ENCODE results near the gene NPC1. TPM values are rescaled to one million over a fixed set of nuclear protein-coding genes. Genes with fewer than 3 reads are reported as not detected.
"Not testable (repeated sequence)": the region's sequence is repeated elsewhere in the genome, so short reads cannot be mapped to it uniquely, and the experiment has no call there.

Gene NPC1
- total RNA-seq, 1 donor from 2014 or later = 16.0 TPM

DNA sequence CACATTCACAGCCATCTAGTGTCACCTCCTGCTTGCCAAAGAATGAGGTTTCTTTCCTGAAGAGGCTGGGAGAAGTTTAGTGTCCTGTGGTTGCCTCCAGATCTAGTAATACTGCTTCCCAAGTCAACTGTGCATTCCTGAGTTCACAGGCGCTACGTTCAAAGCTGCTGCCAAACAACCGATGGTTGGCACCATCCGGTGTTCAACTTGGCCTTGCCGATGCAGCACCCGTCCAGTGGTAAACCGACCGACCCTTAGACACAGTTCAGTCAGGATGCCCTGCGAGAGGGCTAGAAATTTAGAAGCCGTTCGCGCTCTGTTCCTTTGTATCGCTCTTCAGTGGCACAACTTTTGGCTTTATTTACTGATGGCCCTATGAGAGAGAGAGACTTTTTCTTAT, 54.4 kb downstream of the NPC1 start:
- intact Hi-C loops (cut with DNase I) = no loop called here
- no peak for DNase-seq (ENCODE audit: low spot score)

DNA sequence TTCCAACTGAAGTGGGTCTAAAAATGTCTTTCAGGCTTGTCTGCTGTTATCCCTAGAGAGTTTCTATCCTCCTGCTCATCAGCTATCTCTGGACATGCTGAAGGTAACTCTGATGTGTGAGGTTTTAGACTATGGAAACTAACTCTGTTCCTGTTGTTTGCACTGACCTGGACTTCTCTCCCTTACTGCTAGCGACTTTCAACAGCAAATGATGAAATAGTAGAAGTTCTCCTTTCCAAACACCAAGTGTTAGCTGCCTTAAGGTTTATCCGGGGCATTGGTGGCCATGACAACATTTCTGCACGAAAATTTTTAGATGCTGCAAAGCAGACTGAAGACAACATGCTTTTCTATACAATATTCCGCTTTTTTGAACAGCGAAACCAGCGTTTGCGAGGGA, 56.1 kb downstream of the NPC1 start:
- DNase-seq (ENCODE audit: low spot score) = no peak
- intact Hi-C loops (cut with DNase I) = no loop called here

DNA sequence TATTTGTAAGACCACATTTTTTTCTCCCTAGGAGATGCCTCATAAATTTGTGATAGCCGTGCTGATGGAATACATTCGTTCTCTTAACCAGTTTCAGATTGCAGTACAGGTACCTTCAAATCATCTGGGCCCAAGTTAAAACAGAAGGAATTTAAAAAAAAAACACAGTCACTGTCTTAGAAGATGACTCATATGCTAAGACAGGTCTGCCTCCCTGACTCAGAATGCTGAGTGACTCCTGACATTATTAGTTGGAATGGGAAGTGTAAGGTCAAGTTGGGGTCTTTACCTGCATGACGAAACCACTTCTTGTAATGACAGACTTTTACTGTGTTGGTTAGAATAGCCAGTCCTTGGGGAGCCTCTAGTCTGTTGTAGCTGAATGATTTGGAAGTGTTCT, 56.7 kb downstream of the NPC1 start:
- intact Hi-C loops (cut with DNase I) = no loop called here

DNA sequence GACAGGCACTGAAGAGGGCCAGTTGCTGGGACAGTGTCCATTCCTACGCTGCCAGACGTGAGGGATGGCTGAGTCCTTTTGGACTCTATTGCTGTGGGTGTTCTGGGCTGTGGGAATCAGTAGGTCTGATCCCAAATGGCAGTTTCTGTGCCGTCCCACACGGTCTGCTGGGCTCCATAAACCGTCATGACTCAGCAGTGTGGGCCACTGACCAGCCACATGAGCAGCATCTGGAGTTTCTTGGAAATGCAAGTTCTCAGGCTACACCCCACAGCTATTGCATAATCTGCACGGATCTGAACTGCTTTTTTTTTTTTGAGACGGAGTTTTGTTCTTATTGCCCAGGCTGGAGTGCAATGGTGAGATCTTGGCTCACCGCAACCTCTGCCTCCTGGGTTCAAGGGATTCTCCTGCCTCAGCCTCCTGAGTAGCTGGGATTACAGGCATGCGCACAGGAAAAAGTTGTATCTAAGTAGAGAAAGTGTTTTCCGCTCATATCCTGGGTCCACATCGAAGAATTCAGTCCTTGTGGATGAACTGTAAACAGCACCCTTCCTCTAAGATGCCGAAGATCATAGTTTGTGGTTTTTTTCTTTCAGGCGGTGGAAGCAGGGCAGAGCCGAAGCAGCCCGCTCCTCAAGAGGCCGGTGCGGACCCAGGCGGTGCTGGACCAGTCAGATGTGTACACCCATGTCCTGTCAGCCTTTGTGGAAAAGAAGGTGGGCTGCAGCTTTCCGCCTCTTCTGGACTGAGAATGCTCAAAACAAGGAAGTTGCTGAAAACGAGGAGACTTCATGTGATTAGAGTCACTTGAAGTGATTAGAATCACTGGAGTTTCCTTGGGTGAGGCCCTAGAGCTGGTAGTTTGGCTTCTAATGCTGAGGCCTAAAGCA, 57.5 kb downstream of the NPC1 start:
- DNase-seq (ENCODE audit: low spot score) = no peak
- intact Hi-C loops (cut with DNase I) = no loop called here

More for the DNA sequence above, 56.7 kb downstream of the NPC1 start:
- no peak for DNase-seq (ENCODE audit: low spot score)

DNA sequence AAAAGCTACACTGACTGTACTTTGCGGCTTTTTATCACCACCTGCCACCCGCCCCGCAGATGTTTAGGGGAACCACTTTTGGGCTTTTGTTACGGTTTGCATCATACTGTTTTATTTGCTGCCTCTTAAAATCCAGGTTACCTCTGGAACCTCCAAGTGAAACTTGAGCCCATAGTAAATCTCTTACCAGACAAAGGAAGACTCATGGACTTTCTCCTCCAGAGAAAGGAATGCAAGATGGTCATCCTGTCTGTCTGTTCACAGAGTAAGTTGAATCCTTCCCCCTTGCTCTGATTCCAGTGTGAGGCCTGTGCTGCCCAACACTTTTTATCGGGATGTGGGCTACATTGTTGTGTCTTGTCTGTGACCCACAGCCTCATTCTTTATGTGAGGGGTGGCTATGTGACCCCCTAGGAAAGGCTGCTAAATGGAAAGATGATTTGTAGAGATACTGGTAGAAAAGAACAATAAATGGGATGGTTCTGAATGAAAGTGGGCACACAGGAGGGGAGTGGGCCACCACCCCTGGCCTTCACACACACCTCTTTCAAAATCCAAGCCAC, 59.7 kb downstream of the NPC1 start:
- intact Hi-C loops (cut with DNase I) = no loop called here
- DNase-seq (ENCODE audit: low spot score) = no peak

DNA sequence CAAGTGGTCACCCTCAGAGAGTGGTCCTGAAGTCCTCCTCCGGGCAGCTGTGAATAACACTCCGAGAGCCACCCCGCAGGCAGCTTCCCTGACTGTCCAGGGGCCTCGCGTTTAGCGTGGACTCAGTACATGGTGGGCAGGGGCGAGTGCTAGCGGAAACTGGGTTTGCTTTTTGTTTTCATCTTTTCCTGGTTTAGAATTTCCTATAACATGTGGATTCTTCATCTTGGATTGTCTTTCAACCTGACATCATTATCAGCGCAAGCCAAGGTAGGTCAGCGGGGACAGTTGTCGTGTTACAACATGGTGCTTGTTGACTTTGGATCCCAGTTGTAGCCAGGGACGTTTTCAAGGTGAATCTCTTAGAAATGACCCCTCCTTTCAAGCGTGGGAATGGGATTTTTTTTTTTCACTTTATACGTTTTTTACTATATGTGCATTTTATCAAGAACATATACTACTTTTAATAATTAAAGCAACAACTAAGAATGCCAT, 62.0 kb downstream of the NPC1 start:
- no peak for DNase-seq (ENCODE audit: low spot score)
- intact Hi-C loops (cut with DNase I) = no loop called here

DNA sequence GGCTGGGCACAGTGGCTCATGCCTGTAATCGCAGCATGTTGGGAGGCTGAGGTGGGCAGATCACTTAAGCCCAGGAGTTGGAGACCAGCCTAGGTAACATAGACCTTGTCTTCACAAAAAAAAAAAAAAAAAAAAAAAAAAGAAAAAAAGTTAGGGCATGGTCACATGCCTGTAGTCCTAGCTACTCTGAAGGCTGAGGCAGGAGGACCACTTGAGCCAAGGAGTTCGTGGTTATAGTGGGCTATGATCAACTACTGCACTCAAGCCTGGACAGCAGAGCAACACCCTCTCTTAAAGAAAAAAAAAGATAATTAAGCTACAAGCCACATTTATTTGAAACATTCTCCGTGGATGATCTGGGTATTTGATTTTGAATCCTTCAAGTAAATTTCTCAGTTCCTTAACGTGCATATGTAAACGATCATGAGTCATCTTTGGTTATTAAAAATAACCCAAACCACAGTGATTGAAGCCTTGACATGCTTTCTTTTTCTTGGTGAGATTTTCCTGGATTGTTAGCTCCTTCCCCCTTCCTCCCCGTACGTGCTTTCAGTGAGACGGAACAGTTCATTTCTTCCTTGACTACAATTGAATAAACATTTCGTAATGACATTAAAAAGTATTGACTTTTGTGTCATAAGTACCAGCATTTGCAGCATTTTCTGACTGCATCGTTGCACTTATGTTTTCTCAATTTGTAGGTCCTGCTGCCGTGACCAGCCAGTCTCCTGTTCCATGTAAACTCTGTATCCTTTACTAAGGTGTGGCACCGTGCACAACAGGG, 62.7 kb downstream of the NPC1 start:
- no peak for DNase-seq (ENCODE audit: low spot score)
- intact Hi-C loops (cut with DNase I) = no loop called here

DNA sequence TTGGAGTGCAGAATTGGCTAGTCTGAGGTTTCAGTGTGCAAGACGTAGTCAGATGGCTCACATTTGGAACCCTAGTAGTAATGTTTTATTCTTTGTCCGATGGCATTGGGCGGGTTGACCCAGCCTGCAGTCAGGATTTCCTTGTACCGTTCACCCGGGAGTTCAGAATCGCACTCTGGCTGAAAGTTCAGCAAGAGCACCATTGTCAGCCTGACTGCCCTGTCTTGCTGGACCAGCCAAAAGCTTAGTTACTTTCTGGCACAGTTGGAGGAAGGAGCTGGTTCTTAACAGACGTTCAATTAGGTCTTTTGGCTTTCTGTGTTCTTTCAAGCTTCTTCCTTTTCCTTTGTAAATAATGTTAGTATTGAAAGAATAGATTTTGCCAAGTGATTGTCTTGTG, 64.4 kb downstream of the NPC1 start:
- intact Hi-C loops (cut with DNase I) = no loop called here
- no peak for DNase-seq (ENCODE audit: low spot score)

DNA sequence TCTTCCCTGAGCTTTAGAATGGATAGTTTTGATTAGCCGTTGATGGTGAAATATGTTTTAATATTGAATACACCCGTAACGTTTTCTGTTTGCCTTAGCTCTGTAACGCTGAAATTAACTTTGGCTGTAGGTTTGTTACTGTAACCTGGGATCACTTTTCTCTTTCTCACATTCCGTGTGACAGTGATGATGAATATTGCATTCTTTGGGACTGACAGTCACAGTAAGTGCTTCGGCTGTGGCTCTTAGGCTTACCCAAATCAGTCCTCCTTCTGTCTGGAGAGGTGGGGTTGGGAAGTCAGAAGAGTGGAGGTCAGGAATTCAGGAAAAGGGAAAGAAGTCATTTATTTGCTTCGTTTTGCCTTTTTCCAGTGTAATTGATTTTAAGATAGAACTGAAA, 65.0 kb downstream of the NPC1 start:
- DNase-seq (ENCODE audit: low spot score) = no peak
- intact Hi-C loops (cut with DNase I) = no loop called here

DNA sequence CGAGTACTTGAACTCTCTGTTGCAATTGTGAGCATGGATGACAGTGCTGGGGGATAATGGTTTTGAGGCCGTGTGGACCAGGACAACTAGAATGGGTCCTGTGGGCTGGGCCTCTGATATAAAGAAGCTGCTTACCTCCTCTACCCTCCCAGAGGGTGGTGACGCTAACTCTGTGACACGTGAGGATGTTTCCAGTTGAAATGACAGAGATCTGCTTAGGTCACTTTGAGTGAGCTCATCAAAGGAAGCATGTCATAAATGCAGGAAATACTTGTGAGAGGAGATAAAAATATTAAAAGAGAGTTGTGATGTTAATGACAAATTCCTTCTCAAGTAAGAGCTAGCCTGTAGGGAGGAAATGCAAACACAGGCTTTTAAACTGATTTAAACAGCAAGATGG, 66.6 kb downstream of the NPC1 start:
- intact Hi-C loops (cut with DNase I) = loop anchor here (10.0 kb wide), 1 partner anchor 295 kb away; no protein-coding TSS in a partner anchor

DNA sequence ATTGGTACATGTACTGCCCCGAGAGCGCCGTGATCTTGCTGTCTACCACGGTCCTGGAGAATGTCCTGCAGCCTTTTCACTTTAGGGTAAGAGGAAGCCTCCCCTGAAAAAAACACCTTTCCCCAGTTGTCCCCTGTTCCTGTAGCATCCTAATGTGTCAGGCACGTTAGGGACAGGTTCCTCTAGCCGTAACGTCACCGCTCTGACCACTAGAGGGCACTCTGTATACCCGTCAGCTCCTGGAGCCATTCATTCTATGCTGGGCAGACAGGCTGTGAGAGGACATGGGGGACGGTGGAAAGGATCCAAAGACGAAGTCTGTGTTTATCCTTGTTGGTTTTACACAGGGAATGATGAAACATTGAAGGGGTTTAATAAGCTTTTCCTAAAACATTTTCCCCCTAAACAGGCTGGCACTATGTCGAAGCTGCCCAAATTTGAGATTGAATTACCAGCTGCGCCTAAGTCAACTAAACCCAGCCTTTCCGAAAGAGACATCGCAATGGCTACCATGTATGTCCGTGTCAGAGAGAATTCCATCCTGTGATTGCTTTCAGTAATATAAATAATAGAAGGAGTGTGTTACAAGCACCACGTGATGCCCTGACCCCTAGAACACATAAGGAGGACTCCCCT, 70.3 kb downstream of the NPC1 start:
- intact Hi-C loops (cut with DNase I) = loop anchor here (2.0 to 10.0 kb wide), 2 partner anchors 71 to 299 kb away; partner anchors contain the start of gene NPC1
- peak; percentile 91 for DNase-seq (ENCODE audit: low spot score)

More for the DNA sequence above, 66.6 kb downstream of the NPC1 start:
- DNase-seq (ENCODE audit: low spot score) = no peak

DNA sequence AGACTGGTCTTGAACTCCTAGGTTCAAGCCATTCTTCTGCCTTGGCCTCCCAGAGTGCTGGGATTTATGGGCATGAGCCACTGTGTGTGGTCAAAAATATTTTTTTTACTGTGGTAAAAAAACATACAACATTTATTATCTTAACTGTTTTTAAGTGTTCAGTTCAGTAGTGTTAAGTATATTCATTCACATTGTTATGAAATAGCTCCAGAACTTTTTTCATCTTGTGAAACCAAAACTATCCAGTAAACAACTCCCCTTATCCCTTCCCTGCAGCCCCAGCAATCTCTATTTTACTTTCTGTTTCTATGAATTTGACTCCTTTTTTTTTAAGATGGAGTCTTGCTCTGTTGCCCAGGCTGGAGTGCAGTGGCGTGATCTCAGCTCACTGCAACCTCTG, 73.7 kb downstream of the NPC1 start:
- intact Hi-C loops (cut with DNase I) = loop anchor here (10.0 kb wide), 1 partner anchor 302 kb away; no protein-coding TSS in a partner anchor
- no peak for DNase-seq (ENCODE audit: low spot score)

DNA sequence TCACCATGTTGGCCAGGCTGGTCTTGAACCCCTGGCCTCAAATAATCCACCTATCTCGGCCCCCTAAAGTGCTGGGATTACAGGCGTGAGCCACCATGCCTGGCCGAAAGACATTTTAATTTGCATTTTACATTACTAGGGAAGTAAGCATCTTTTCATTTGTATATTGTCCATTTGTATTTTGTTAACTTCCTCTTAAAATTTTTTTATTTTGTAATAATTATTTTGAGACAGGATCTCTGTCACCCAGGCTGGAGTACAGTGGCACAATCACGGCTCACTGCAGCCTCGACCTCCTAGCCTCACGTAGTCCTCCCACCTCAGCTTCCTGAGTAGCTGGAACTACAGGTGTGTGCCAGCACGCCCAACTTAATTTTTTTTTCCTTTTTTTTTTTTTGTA, 74.1 kb downstream of the NPC1 start:
- intact Hi-C loops (cut with DNase I) = loop anchor here (10.0 kb wide), 1 partner anchor 303 kb away; no protein-coding TSS in a partner anchor
- DNase-seq (ENCODE audit: low spot score) = not testable (repeated sequence)

DNA sequence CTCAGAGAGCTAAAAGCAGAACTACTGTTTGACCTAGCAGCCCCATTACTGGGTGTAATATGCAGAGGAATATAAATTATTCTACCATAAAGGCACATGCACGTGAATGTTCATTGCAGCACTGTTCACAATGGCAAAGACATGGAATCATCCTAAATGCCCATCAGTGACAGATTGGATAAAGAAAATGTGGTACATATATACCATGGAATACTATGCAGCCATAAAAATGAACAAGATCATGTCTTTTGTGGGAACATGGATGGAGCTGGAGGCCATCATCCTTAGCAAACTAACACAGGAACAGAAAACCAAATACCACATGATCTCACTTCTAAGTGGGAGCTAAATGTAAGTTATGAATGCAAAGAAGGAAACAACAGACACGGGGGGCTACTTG, 75.4 kb downstream of the NPC1 start:
- intact Hi-C loops (cut with DNase I) = loop anchor here (10.0 kb wide), 1 partner anchor 304 kb away; no protein-coding TSS in a partner anchor
- not testable (repeated sequence) for DNase-seq (ENCODE audit: low spot score)

DNA sequence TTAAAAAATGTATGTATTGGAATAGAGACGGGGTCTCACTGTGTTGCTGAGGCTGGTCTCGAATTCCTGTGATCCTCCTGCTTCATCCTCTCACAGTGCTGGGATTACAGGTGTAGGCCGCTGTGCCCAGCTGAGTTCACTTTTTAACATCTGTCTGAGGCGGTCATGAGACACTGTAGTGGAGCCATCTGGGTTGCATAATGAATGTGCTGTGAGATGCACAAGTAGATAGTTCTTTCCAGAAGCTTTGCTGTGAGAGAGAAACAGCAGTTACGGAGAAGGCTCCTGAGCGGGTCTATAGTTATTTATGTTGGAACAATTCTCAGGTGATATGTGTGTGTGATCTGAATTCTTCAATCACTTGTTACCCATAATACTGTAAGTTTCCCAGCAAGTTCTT, 79.9 kb downstream of the NPC1 start:
- no peak for DNase-seq (ENCODE audit: low spot score)

DNA sequence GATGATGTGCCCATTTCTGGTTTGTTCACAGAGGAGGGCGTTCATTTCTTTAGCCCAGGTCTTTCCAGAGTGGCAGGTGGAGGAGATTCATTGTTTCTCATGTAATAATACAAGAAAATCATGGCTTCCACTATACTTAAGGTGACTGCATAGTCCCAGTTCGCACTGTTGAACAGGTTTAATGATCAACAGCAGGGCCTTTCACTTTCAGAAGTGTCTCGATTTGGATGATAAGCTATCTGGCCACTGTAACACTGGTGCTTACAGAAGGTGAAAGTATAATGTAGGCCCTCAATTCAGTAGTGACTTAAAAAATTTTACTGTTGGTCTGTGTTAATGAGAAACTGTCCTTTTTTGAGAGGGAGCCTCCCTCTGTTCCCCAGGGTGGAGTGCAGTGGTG, 81.6 kb downstream of the NPC1 start:
- no peak for DNase-seq (ENCODE audit: low spot score)
- intact Hi-C loops (cut with DNase I) = no loop called here

More for the DNA sequence above, 79.9 kb downstream of the NPC1 start:
- intact Hi-C loops (cut with DNase I) = no loop called here

DNA sequence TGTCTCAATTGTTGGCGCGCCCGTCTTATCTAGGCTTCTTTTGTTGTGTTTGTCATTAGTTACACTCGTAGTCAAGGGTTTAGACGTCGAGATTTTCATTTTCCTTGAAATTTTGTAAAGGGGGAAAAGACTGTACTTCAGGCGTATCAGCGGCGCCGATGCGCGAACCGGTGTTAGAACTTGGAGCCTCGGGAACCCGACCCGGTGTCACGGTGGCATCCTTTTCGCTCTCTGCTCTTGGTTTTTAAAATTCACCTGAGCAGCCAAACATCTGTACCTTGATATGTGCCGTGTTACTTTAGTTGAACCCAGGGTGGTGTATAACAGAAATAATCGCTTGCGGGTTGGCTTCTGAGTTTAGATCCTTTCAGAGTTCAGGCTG, 82.4 kb downstream of the NPC1 start:
- intact Hi-C loops (cut with DNase I) = loop anchor here (1.0 to 2.0 kb wide), 2 partner anchors 51 to 82 kb away; partner anchors contain the start of genes NPC1 and RIOK3
- no peak for DNase-seq (ENCODE audit: low spot score)

DNA sequence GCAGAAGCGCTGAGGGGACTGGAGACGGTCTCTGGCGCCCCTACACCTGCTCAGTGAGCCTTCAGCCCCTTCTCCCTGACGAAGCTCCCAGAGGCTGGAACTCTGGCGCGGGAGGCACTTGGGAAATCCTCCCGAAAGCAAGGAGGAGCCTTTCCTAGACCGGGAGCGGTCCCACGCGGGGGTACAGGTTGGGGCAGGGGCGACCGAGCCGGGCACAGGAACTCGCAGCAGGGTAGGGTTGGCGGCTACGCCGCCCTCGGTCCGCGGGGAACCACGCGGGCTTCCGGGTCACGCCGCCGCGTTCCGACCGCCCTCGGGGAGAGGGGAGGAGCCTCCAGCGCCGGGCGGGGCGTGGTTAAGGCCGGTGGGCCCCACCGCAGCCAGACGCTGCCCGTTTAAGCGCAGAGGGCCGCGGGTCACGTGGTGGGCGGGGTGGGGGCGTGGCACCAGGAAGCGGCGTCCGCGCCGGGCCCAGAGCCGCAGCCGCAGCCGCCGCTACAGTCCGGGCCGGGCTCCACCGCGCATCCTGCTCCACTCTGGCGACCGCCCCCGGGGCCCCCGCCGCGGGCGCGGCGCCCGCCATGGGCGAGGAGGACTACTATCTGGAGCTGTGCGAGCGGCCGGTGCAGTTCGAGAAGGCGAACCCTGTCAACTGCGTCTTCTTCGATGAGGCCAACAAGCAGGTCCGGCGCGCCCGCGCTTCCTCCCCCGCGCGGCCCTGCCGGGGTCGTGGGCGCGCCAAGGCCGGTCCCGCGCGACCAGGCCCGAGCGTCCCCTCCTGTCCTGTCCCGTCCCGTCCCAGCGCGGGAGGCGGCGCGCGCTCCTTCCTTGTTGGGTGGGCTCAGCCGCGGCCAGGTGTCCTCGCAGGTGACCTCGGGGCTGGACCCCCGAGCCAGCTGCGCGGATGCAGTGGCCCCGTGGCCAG, 83.0 kb downstream of the NPC1 start, which contains the start of gene RMC1:
Gene RMC1, plus strand, starts transcription at position 474 of the 925 bp plus-strand sequence. Its CDS starts 108 bp downstream, at position 582.
- intact Hi-C loops (cut with DNase I) = loop anchor here (1.0 to 2.0 kb wide), 2 partner anchors 50 to 83 kb away; partner anchors contain the start of genes NPC1 and RIOK3
- peak; percentile 99 for DNase-seq (ENCODE audit: low spot score)
